22Rv1 (cell line): ENCODE data around the gene C4orf54.

Source experiments
- H3K27ac ChIP-seq: fragments of 450-650 bp; 2 replicates; pipeline ENCODE4 v1.5.1; 2017
- CTCF ChIP-seq: fragments of 450-650 bp; IDR thresholded peaks from 2 replicates; pipeline ENCODE4 v1.5.1; 2017; ENCODE audit warnings: mild to moderate bottlenecking
- ZFX ChIP-seq: fragments of 450-650 bp; IDR thresholded peaks from 2 replicates; pipeline ENCODE4 v1.6.1; 2017; ENCODE audit warnings: antibody characterized with exemption, borderline replicate concordance

The C4orf54 gene

GRCh38 chr4:99657798-99658197, at the start of gene C4orf54:
Gene C4orf54 (minus strand): TSS chr4:99657828. CDS start chr4:99654648, 3,180 bp downstream.
- TF ChIP-seq CTCF (no peak), ZFX (no peak)
- H3K27ac ChIP-seq, result no peak within 1 kb of the TSS

GRCh38 chr4:99705891-99706290, 48.3 kb upstream of the C4orf54 start:
- no peak for TF ChIP-seq CTCF
- no peak for TF ChIP-seq ZFX
- no peak overlapping the region for H3K27ac ChIP-seq

- TF ChIP-seq ZFX (no peak), CTCF (no peak)
- H3K27ac ChIP-seq, result no peak overlapping the region
Observed at GRCh38 chr4:99696801-99697200, 39.2 kb upstream of the C4orf54 start.

GRCh38 chr4:99693140-99693539, 35.5 kb upstream of the C4orf54 start:
- H3K27ac ChIP-seq, result no peak overlapping the region
- TF ChIP-seq ZFX (no peak), CTCF (no peak)

- no peak overlapping the region for H3K27ac ChIP-seq
- no peak for TF ChIP-seq CTCF
- TF ChIP-seq ZFX, result no peak
Observed at GRCh38 chr4:99690990-99691389, 33.4 kb upstream of the C4orf54 start.

- TF ChIP-seq ZFX (no peak), CTCF (no peak)
Observed at GRCh38 chr4:99690472-99690871, 32.8 kb upstream of the C4orf54 start.

GRCh38 chr4:99687120-99687519, 29.5 kb upstream of the C4orf54 start:
- H3K27ac ChIP-seq, result no peak overlapping the region
- TF ChIP-seq CTCF (no peak), ZFX (no peak)

More at GRCh38 chr4:99690472-99690871, 32.8 kb upstream of the C4orf54 start:
- no peak overlapping the region for H3K27ac ChIP-seq
